GM23338 (cell line): ENCODE results near the gene NFATC3. TPM values are rescaled to one million over a fixed set of nuclear protein-coding genes. Genes with fewer than 3 reads are reported as not detected.

Experiments used
- ATAC-seq: fragments of 200-7000 bp; cut with Tn5 transposase; 3 replicates; pipeline ENCODE4 v1.9.1; 2020
- DNase-seq: peaks from one replicate; pipeline ENCODE4 v3.0.0-alpha.2; 2015; ENCODE audit warnings: low spot score
- H2AFZ ChIP-seq: fragments of 200-600 bp; sonication (generic); 2 replicates; pipeline ENCODE4 v1.8.0; 2016; ENCODE audit warnings: antibody characterized with exemption, mild to moderate bottlenecking, moderate library complexity
- H3F3A ChIP-seq: fragments of 200-600 bp; sonication (generic); replicated peaks from 2 replicates; pipeline ENCODE4 v1.8.0; 2017; ENCODE audit warnings: antibody characterized with exemption, mixed run types, low read depth
- H3K27ac ChIP-seq: fragments of 200-600 bp; sonication (generic); 2 replicates; pipeline ENCODE4 v1.6.1; 2016; ENCODE audit warnings: low read depth
- H3K27me3 ChIP-seq: fragments of 200-600 bp; sonication (generic); 2 replicates; pipeline ENCODE4 v1.8.0; 2016; ENCODE audit warnings: mild to moderate bottlenecking, mixed run types, moderate library complexity; ENCODE audit not compliant: insufficient read depth
- H3K36me3 ChIP-seq: fragments of 200-600 bp; sonication (generic); 2 replicates; pipeline ENCODE4 v1.8.0; 2016; ENCODE audit warnings: mild to moderate bottlenecking; ENCODE audit not compliant: insufficient read depth
- H3K4me1 ChIP-seq: fragments of 200-600 bp; sonication (generic); 2 replicates; pipeline ENCODE4 v1.8.0; 2016; ENCODE audit warnings: mild to moderate bottlenecking, moderate library complexity; ENCODE audit not compliant: insufficient read depth
- H3K4me2 ChIP-seq: fragments of 200-600 bp; sonication (generic); 2 replicates; pipeline ENCODE4 v1.7.1; 2017; ENCODE audit warnings: mixed run types
- H3K4me3 ChIP-seq: fragments of 200-600 bp; sonication (generic); 2 replicates; pipeline ENCODE4 v1.6.1; 2016; ENCODE audit warnings: mixed run types
- H3K79me2 ChIP-seq: fragments of 200-600 bp; sonication (generic); replicated peaks from 2 replicates; pipeline ENCODE4 v1.8.0; 2017; ENCODE audit warnings: mild to moderate bottlenecking; ENCODE audit not compliant: insufficient read depth
- H3K9me2 ChIP-seq: fragments of 200-600 bp; sonication (generic); 2 replicates; pipeline ENCODE4 v1.8.0; 2017; ENCODE audit not compliant: insufficient read depth
- H4K20me1 ChIP-seq: fragments of 200-600 bp; sonication (generic); replicated peaks from 2 replicates; pipeline ENCODE4 v1.8.0; 2017; ENCODE audit warnings: mild to moderate bottlenecking; ENCODE audit not compliant: insufficient read depth
- H3K27ac Mint-ChIP-seq: 2 replicates; pipeline ENCODE4 v1.8.0; 2020; ENCODE audit warnings: inconsistent platforms, mild to moderate bottlenecking, moderate library complexity, mixed read lengths
- H3K27me3 Mint-ChIP-seq: 3 replicates; pipeline ENCODE4 v1.8.0; 2022; ENCODE audit warnings: low read depth, mild to moderate bottlenecking, moderate library complexity, mixed read lengths, inconsistent platforms; ENCODE audit not compliant: insufficient read depth, poor library complexity
- H3K36me3 Mint-ChIP-seq: 3 replicates; pipeline ENCODE4 v1.8.0; 2021; ENCODE audit warnings: low read depth, mild to moderate bottlenecking, inconsistent platforms, moderate library complexity, mixed read lengths
- H3K4me1 Mint-ChIP-seq: 3 replicates; pipeline ENCODE4 v1.8.0; 2020; ENCODE audit warnings: mild to moderate bottlenecking, inconsistent platforms, mixed read lengths
- H3K4me3 Mint-ChIP-seq: 3 replicates; pipeline ENCODE4 v1.8.0; 2021; ENCODE audit warnings: moderate library complexity, mild to moderate bottlenecking, inconsistent platforms, mixed read lengths
- H3K9me3 Mint-ChIP-seq: 3 replicates; pipeline ENCODE4 v1.8.0; 2020; ENCODE audit warnings: moderate library complexity, mild to moderate bottlenecking, inconsistent platforms, mixed read lengths
- ZNF462 ChIP-seq: fragments of 250-450 bp; sonication (Bioruptor Pico); IDR thresholded peaks from 2 replicates; pipeline ENCODE4 v1.5.0; 2020; ENCODE audit warnings: mild to moderate bottlenecking, moderate library complexity
- polyA plus RNA-seq: library from polyadenylated mRNA; unstranded; fragments of >200 nt; fragmentation: Nextera tagmentation; extraction: Ambion mirVana; gene quantifications from 2 replicates; pipeline ENCODE4 v1.2.1, GENCODE V29; 2016
- total RNA-seq: library from RNA; depleted of rRNA; stranded (reverse); fragments of >200 nt; shearing (Covaris generic); gene quantifications from 2 replicates; pipeline ENCODE4 v1.2.3, GENCODE V29; 2014
- TF ChIP-seq, protein P1 (sequence below), 2 experiments: fragments of 200-600 bp in 1 of 2; sonication (generic) in 1 of 2; conservative IDR thresholded peaks; 2 replicates each; pipeline versions ENCODE4 v1.5.1 to v1.6.1; 2016 to 2017; ENCODE audit warnings: antibody characterized with exemption in 2 of 2, low read depth in 2 of 2, mild to moderate bottlenecking in 2 of 2, moderate library complexity in 1 of 2

NFATC3 gene
- total and polyA plus RNA-seq, 2 experiments from 2014 or later = 9.2 to 40.9 TPM

- peak overlapping the region; percentile 78; the same call in 1 of the 2 replicates for H3K27ac Mint-ChIP-seq
- H3K4me1 Mint-ChIP-seq = peaks cover 22% of the 10 kb centered on the region
- peaks cover 8% of the 10 kb centered on the region; the same call in 1 of the 2 replicates for H3K27me3 ChIP-seq
- no peaks in the 10 kb centered on the region; the same call in 1 of the 2 replicates for H4K20me1 ChIP-seq
- DNase-seq = peak; percentile 14
- peak overlapping the region; percentile 76 for H3K4me2 ChIP-seq
- peak overlapping the region; percentile 81 for H3K4me3 ChIP-seq
- no peak for TF ChIP-seq ZNF462 (CRISPR knock-in tag)
- TF ChIP-seq, protein P1, sequence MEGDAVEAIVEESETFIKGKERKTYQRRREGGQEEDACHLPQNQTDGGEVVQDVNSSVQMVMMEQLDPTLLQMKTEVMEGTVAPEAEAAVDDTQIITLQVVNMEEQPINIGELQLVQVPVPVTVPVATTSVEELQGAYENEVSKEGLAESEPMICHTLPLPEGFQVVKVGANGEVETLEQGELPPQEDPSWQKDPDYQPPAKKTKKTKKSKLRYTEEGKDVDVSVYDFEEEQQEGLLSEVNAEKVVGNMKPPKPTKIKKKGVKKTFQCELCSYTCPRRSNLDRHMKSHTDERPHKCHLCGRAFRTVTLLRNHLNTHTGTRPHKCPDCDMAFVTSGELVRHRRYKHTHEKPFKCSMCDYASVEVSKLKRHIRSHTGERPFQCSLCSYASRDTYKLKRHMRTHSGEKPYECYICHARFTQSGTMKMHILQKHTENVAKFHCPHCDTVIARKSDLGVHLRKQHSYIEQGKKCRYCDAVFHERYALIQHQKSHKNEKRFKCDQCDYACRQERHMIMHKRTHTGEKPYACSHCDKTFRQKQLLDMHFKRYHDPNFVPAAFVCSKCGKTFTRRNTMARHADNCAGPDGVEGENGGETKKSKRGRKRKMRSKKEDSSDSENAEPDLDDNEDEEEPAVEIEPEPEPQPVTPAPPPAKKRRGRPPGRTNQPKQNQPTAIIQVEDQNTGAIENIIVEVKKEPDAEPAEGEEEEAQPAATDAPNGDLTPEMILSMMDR (conservative IDR thresholded peaks at IDR 0.05; ENCODE audit: low read depth in 2 of 2) = peak in 1 of 2 experiments; percentile 73; a peak in 2 of 4 replicates
- no peaks in the 10 kb centered on the region for H3K9me2 ChIP-seq
- peaks cover 12% of the 10 kb centered on the region for H3F3A ChIP-seq
- no peak; the same call in 2 of the 3 replicates for ATAC-seq
- H3K27ac ChIP-seq = no peak overlapping the region
- peak overlapping the region; percentile 92 for H3K4me3 Mint-ChIP-seq
- no peaks in the 10 kb centered on the region; the same call in 2 of the 3 replicates for H3K9me3 Mint-ChIP-seq
- H3K79me2 ChIP-seq = peaks cover 31% of the 10 kb centered on the region
- peak overlapping the region; percentile 94 for H2AFZ ChIP-seq
- H3K36me3 ChIP-seq = no peaks in the 10 kb centered on the region
- H3K27me3 Mint-ChIP-seq = peaks cover 29% of the 10 kb centered on the region
- no peaks in the 10 kb centered on the region; the same call in 2 of the 3 replicates for H3K36me3 Mint-ChIP-seq
- H3K4me1 ChIP-seq = peaks cover 14% of the 10 kb centered on the region
These were observed 178.5 kb downstream of the NFATC3 start for GRCh38 chr16:68263559-68264127.
